Right cardiac atrium (tissue), 5 donors: ENCODE results near the gene ERGIC1. TPM values are rescaled to one million over a fixed set of nuclear protein-coding genes. Genes with fewer than 3 reads are reported as not detected.

Experiments used
- ATAC-seq, 2 donors: fragments of 200-7000 bp; cut with Tn5 transposase; one replicate each; pipeline versions ENCODE4 v1.8.0 to v1.9.1; 2020; ENCODE audit warnings: moderate library complexity in 2 of 2, mild to moderate bottlenecking in 1 of 2
- DNase-seq, 3 donors: peaks; one replicate each; pipeline ENCODE4 v3.0.0-alpha.2; 2020
- H3K27ac ChIP-seq: one replicate; pipeline ENCODE4 v1.5.1; 2013; ENCODE audit warnings: mild to moderate bottlenecking, low read length, control low read depth, moderate library complexity
- H3K27me3 ChIP-seq: one replicate; pipeline ENCODE4 v1.6.1; 2013; ENCODE audit not compliant: control insufficient read depth, insufficient read depth
- H3K4me1 ChIP-seq: one replicate; pipeline ENCODE4 v1.6.1; 2013; ENCODE audit warnings: low read length; ENCODE audit not compliant: control insufficient read depth, insufficient read depth
- H3K4me3 ChIP-seq: one replicate; pipeline ENCODE4 v1.5.1; 2013; ENCODE audit warnings: low read length, control low read depth
- H3K9me3 ChIP-seq: one replicate; pipeline ENCODE4 v1.6.1; 2013; ENCODE audit warnings: low read length; ENCODE audit not compliant: control insufficient read depth
- WGBS: extraction: QIAGEN DNeasy Blood & Tissue Kit; methylation state at CpG from one replicate; pipeline ENCODE4 v1.1.7; 2013; 5-methylcytosine and 5-hydroxymethylcytosine counted together
- intact Hi-C, 4 donors: fragments of 100-400 bp; cut with DNase I; formaldehyde crosslinking; loops; one replicate each; pipeline versions ENCODE4 v1.11.0 to v1.14.0; 2022 to 2023
- polyA plus RNA-seq: library from polyadenylated mRNA; stranded (reverse); fragments of 200-250 nt; gene quantifications from one replicate; pipeline ENCODE4 v1.2.3, GENCODE V29; 2013
- total RNA-seq, 4 donors: library from RNA; stranded (reverse); fragmentation: NEBNext Ultra II Directional; extraction: Animal tissue kit (Norgen Biotek cat#: 25700); gene quantifications; one replicate each; pipeline ENCODE4 v1.2.1, GENCODE V29; 2021
- donor health status: healthy with polysubstance abuse.
- donor health status: DM: no; HTN: yes; CAD: no.
- donor health status: DM: no; HTN: no; CAD: no.
- donor health status: DM: no; HTN: yes; CAD: no; lungs with severe emphysema.
- donor health status: DM: yes; HTN: yes; CAD: no.

ERGIC1 gene
- total and polyA plus RNA-seq, 5 donors, result 73.1 to 96.8 (median 85.0) TPM

GRCh38 chr5:172940268-172941066 is 106.4 kb downstream of the ERGIC1 start:
- intact Hi-C loops, result no loop called here
- peaks cover 2% of the 10 kb centered on the region for H3K4me1 ChIP-seq
- WGBS, result 72% methylated on average over 15 of the region's 15 CpGs
- H3K9me3 ChIP-seq, result no peaks in the 10 kb centered on the region
- no peak overlapping the region for H3K27ac ChIP-seq
- H3K27me3 ChIP-seq, result no peaks in the 10 kb centered on the region
- no peak overlapping the region for H3K4me3 ChIP-seq
- DNase-seq, result peak in 2 of 3 donors; percentile 42 to 48
- ATAC-seq, result peak; percentile 10 to 50

GRCh38 chr5:172941067-172941516 is 107.0 kb downstream of the ERGIC1 start:
- WGBS, result 61% methylated on average over 4 of the region's 4 CpGs
- peak in 1 of 3 donors; percentile 43 for DNase-seq
- intact Hi-C loops, result no loop called here
- no peak for ATAC-seq
- Histone ChIP-seq H3K27me3 (no peaks in the 10 kb centered on the region), H3K4me1 (peaks cover 2% of the 10 kb centered on the region), H3K9me3 (no peaks in the 10 kb centered on the region), H3K27ac (no peak overlapping the region), H3K4me3 (no peak overlapping the region)

GRCh38 chr5:172942556-172942955 is 108.5 kb downstream of the ERGIC1 start:
- ATAC-seq (no peak), DNase-seq (peak in 1 of 3 donors; percentile 32)
- WGBS, result 91% methylated on average over 11 of the region's 11 CpGs
- no peaks in the 10 kb centered on the region for H3K9me3 ChIP-seq
- H3K27me3 ChIP-seq, result no peaks in the 10 kb centered on the region
- no peak overlapping the region for H3K4me3 ChIP-seq
- intact Hi-C loops, result no loop called here
- H3K27ac ChIP-seq, result peak overlapping the region; percentile 53
- peaks cover 2% of the 10 kb centered on the region for H3K4me1 ChIP-seq

DNA sequence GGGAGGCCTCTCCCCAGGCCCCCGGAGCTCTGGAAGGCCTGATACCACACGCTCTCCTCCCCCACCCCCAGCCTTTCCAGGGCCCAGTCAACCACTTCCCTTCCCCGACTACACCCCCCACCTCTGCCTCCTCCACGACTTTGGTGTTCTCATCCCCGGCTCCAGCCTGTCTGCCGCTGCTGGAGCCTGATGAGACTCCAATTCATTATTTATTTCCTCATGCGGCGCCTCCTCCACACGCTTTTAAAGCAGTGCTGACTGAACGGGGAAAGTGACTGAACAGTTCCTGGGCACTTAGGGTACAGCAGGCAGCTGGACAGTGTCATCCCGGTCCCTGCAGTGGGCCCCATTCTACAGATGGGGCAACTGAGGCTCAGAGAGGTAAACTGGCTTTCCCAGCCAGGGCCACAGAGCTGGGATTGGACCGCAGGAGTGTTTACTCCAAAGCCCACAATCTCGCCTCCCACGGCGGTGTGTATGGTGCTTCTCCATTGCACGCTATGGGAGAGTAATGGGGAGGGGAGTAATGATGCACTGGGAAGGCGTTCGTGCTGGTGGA is 109.3 kb downstream of the ERGIC1 start:
- ATAC-seq (peak; percentile 50 to 73), DNase-seq (peak in 2 of 3 donors; percentile 52 to 78)
- Histone ChIP-seq H3K4me1 (peaks cover 2% of the 10 kb centered on the region), H3K9me3 (no peaks in the 10 kb centered on the region), H3K27ac (peak overlapping the region; percentile 70), H3K27me3 (no peaks in the 10 kb centered on the region), H3K4me3 (no peak overlapping the region)
- intact Hi-C loops, result no loop called here
- 40% methylated on average over 18 of the region's 18 CpGs for WGBS

DNA sequence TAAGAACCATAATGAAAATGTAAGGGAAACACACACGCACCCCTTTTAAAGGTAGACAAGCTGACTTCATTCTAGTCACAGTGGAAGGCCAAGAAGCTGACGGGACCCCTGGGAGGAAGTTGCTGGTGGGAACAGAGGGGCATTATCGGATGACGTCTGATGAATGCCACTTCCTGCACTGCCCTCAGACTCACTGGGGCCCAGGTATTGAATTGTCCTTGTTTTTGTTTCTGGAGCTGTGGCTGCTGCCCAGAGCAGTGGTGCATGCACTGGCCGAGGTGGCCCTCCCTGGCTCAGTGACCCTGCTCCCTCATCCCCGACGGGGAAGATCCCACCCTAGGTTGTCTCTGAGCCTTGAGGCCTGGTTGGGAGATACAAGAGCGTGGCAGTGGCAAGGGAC is 109.9 kb downstream of the ERGIC1 start:
- no peak overlapping the region for H3K4me3 ChIP-seq
- peak overlapping the region; percentile 70 for H3K27ac ChIP-seq
- DNase-seq (peak in 1 of 3 donors; percentile 14), ATAC-seq (peak in 1 of 2 donors; percentile 21)
- H3K9me3 ChIP-seq, result no peaks in the 10 kb centered on the region
- intact Hi-C loops, result no loop called here
- WGBS, result 71% methylated on average over 8 of the region's 8 CpGs
- H3K4me1 ChIP-seq, result peaks cover 2% of the 10 kb centered on the region
- H3K27me3 ChIP-seq, result no peaks in the 10 kb centered on the region

- Histone ChIP-seq H3K4me3 (no peak overlapping the region), H3K27me3 (no peaks in the 10 kb centered on the region), H3K27ac (no peak overlapping the region), H3K9me3 (no peaks in the 10 kb centered on the region), H3K4me1 (peaks cover 2% of the 10 kb centered on the region)
- WGBS, result 93% methylated on average over 6 of the region's 6 CpGs
- intact Hi-C loops, result no loop called here
- DNase-seq (peak in 1 of 3 donors; percentile 29), ATAC-seq (no peak)
Observed at GRCh38 chr5:172944741-172945140, 110.7 kb downstream of the ERGIC1 start.

DNA sequence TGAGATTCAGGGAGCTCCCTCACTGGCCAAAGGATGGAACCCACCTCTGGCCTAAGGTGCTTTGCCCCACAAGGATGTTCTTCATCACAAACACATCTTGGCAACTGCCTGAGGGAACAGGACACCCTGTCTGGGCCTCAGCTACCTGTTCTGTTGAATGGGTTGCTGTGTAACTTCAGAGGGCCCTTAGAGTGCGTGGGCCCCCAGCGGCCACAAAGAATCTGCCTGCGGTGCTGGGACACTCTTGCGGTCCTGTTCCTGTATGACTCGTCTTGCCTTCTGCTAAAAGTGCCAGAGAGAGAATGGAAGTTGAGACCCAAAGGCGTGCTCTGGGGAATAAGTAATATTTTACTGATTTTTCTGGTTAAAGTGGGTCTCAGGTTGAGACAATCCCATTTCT is 111.1 kb downstream of the ERGIC1 start:
- 93% methylated on average over 6 of the region's 6 CpGs for WGBS
- peak in 1 of 3 donors; percentile 15 for DNase-seq

GRCh38 chr5:172946146-172946545 is 112.1 kb downstream of the ERGIC1 start:
- no peak for ATAC-seq
- Histone ChIP-seq H3K4me1 (peaks cover 2% of the 10 kb centered on the region), H3K27me3 (no peaks in the 10 kb centered on the region), H3K27ac (no peak overlapping the region), H3K9me3 (no peaks in the 10 kb centered on the region), H3K4me3 (no peak overlapping the region)
- intact Hi-C loops, result no loop called here
- 87% methylated on average over 7 of the region's 7 CpGs for WGBS
- DNase-seq, result no peak

More for the DNA sequence above, 111.1 kb downstream of the ERGIC1 start:
- Histone ChIP-seq H3K9me3 (no peaks in the 10 kb centered on the region), H3K4me1 (peaks cover 2% of the 10 kb centered on the region), H3K27me3 (no peaks in the 10 kb centered on the region), H3K4me3 (no peak overlapping the region), H3K27ac (no peak overlapping the region)
- intact Hi-C loops, result no loop called here
- ATAC-seq, result no peak

GRCh38 chr5:172949426-172949825 is 115.4 kb downstream of the ERGIC1 start:
- DNase-seq, result peak in 1 of 3 donors; percentile 23
- Histone ChIP-seq H3K27ac (no peak overlapping the region), H3K4me1 (no peaks in the 10 kb centered on the region), H3K4me3 (no peak overlapping the region), H3K27me3 (no peaks in the 10 kb centered on the region), H3K9me3 (no peaks in the 10 kb centered on the region)
- intact Hi-C loops, result no loop called here
- 90% methylated on average over 3 of the region's 3 CpGs for WGBS
- ATAC-seq, result no peak

- intact Hi-C loops, result no loop called here
- Histone ChIP-seq H3K4me3 (no peak overlapping the region), H3K27me3 (no peaks in the 10 kb centered on the region), H3K9me3 (no peaks in the 10 kb centered on the region), H3K27ac (no peak overlapping the region), H3K4me1 (no peaks in the 10 kb centered on the region)
- DNase-seq, result peak in 1 of 3 donors; percentile 29
- ATAC-seq, result no peak
- WGBS, result 95% methylated on average over 12 of the region's 12 CpGs
Observed at GRCh38 chr5:172950176-172950965, 116.3 kb downstream of the ERGIC1 start.
